Endothelial cell of umbilical vein (primary cell): ENCODE measurements around the gene MAPKAP1. TPM values are rescaled to one million over a fixed set of nuclear protein-coding genes. Genes with fewer than 3 reads are reported as not detected.

Experiments used
- BruUV-seq: library from RNA; stranded (reverse); fragments of 400-500 nt; replicated peaks from 2 replicates; lab custom pipeline; 2021; lab: Mats Ljungman, UMichigan
- CTCF ChIA-PET: fragments of 300-600, 350-600 bp; sonication (Branson Sonifier 250); formaldehyde crosslinking; loops from one replicate; lab custom pipeline; 2021; ENCODE audit warnings: antibody characterized with exemption, inconsistent platforms; lab: Charles Lee
- POLR2A ChIA-PET: fragments of 300-600, 350-600 bp; sonication (Branson Sonifier 250); formaldehyde crosslinking; loops from one replicate; lab custom pipeline; 2021; ENCODE audit warnings: antibody characterized with exemption, inconsistent platforms; lab: Charles Lee
- DNase-seq: peaks from one replicate; pipeline ENCODE4 v3.0.0-alpha.2; 2011; ENCODE audit warnings: low read depth, low spot score
- FAIRE-seq: peaks from 2 replicates; lab custom pipeline; 2011; peaks lifted over from hg19 to GRCh38; lab: Jason Lieb, UNC
- H2AFZ ChIP-seq: 2 replicates; pipeline ENCODE4 v1.6.0; 2012; ENCODE audit warnings: low read depth, low read length, control low read depth, inconsistent platforms
- H3K27ac ChIP-seq: 2 replicates; pipeline ENCODE4 v1.5.1; 2011; ENCODE audit warnings: low read depth, mild to moderate bottlenecking, control low read depth, low read length, moderate library complexity; ENCODE audit not compliant: insufficient read depth
- H3K27me3 ChIP-seq, 2 experiments: 2 replicates each; pipeline versions ENCODE4 v1.6.0 to v1.6.1; 2011; ENCODE audit warnings: low read length in 2 of 2, mixed read lengths in 1 of 2; ENCODE audit not compliant: control insufficient read depth in 2 of 2, insufficient read depth in 2 of 2
- H3K36me3 ChIP-seq, 2 experiments: 2 replicates in 1 of 2; 3 replicates in 1 of 2; pipeline ENCODE4 v1.5.1; 2011; ENCODE audit warnings: low read length in 2 of 2, mild to moderate bottlenecking in 1 of 2, moderate library complexity in 1 of 2; ENCODE audit not compliant: control insufficient read depth in 2 of 2, insufficient read depth in 2 of 2; ENCODE audit errors: extremely low read depth in 1 of 2
- H3K4me1 ChIP-seq: 3 replicates; pipeline ENCODE4 v1.5.1; 2011; ENCODE audit warnings: mild to moderate bottlenecking, low read length; ENCODE audit not compliant: control insufficient read depth, insufficient read depth; ENCODE audit errors: extremely low read depth
- H3K4me2 ChIP-seq: 2 replicates; pipeline ENCODE4 v1.6.1; 2011; ENCODE audit warnings: low read length, control low read depth, mixed read lengths; ENCODE audit not compliant: insufficient read depth
- H3K4me3 ChIP-seq, 3 experiments: fragments of 200-600 bp in 1 of 3; sonication (generic), shearing (Covaris generic) in 1 of 3; replicated peaks in 1 of 3; 2 replicates each; pipeline ENCODE4 v1.5.1; 2011 to 2016; ENCODE audit warnings: control low read depth in 3 of 3, low read length in 3 of 3, mild to moderate bottlenecking in 2 of 3, inconsistent platforms in 1 of 3, low read depth in 1 of 3, moderate library complexity in 1 of 3; ENCODE audit not compliant: insufficient read depth in 1 of 3
- H3K79me2 ChIP-seq: 2 replicates; pipeline ENCODE4 v1.6.0; 2012; ENCODE audit warnings: low read length, inconsistent platforms; ENCODE audit not compliant: control insufficient read depth, insufficient read depth
- H3K9ac ChIP-seq: replicated peaks from 2 replicates; pipeline ENCODE3; 2011; ENCODE audit warnings: low read length, control low read depth; ENCODE audit not compliant: insufficient read depth; ENCODE audit errors: extremely low read depth
- H3K9me1 ChIP-seq: replicated peaks from 3 replicates; pipeline ENCODE4 v1.6.0; 2011; ENCODE audit warnings: mild to moderate bottlenecking, low read length; ENCODE audit not compliant: control insufficient read depth, insufficient read depth; ENCODE audit errors: extremely low read depth
- H3K9me3 ChIP-seq: replicated peaks from 2 replicates; pipeline ENCODE4 v1.5.1; 2012; ENCODE audit warnings: low read length, inconsistent platforms; ENCODE audit not compliant: control insufficient read depth, insufficient read depth
- H4K20me1 ChIP-seq: replicated peaks from 2 replicates; pipeline ENCODE3; 2011; ENCODE audit warnings: mild to moderate bottlenecking, low read length; ENCODE audit not compliant: control insufficient read depth, insufficient read depth; ENCODE audit errors: extremely low read depth
- CTCF ChIP-seq, 2 donors: IDR thresholded peaks; 1 replicate in 1 of 2; 2 replicates in 1 of 2; pipeline ENCODE4 v1.5.1; 2011; ENCODE audit warnings: low read length in 2 of 2, mild to moderate bottlenecking in 2 of 2, moderate library complexity in 2 of 2, control low read depth in 1 of 2, inconsistent platforms in 1 of 2, low read depth in 1 of 2; ENCODE audit not compliant: insufficient read depth in 1 of 2; ENCODE audit errors: extremely low read depth in 1 of 2
- EZH2 ChIP-seq: IDR thresholded peaks from 2 replicates; pipeline ENCODE4 v1.6.1; 2012; ENCODE audit warnings: borderline replicate concordance, low read depth, mild to moderate bottlenecking, moderate library complexity, low read length, inconsistent platforms; ENCODE audit not compliant: severe bottlenecking
- FOS ChIP-seq: IDR thresholded peaks from 2 replicates; pipeline ENCODE4 v1.6.1; 2011; ENCODE audit warnings: mild to moderate bottlenecking, low read length, moderate library complexity, borderline replicate concordance; ENCODE audit not compliant: insufficient read depth
- GATA2 ChIP-seq: IDR thresholded peaks from 2 replicates; pipeline ENCODE4 v1.7.0; 2011; ENCODE audit warnings: low read depth, mild to moderate bottlenecking, moderate library complexity, mixed read lengths, low read length; ENCODE audit not compliant: insufficient read length, insufficient read depth
- JUN ChIP-seq: IDR thresholded peaks from 2 replicates; pipeline ENCODE4 v1.6.1; 2011; ENCODE audit warnings: borderline replicate concordance, low read depth; ENCODE audit not compliant: insufficient read length, insufficient read depth
- MYC ChIP-seq: IDR thresholded peaks from one replicate; pipeline ENCODE4 v1.6.1; 2011; ENCODE audit warnings: mild to moderate bottlenecking, low read depth, low read length
- POLR2AphosphoS5 ChIP-seq: IDR thresholded peaks from 2 replicates; pipeline ENCODE4 v1.6.1; 2012; ENCODE audit warnings: low read depth, mild to moderate bottlenecking, control low read depth, low read length, moderate library complexity; ENCODE audit not compliant: insufficient read depth
- dilution Hi-C: fragments of 300-500 bp; cut with MboI; formaldehyde crosslinking; loops from one replicate; pipeline ENCODE4 v1.15.0; 2019; ENCODE audit warnings: low sequenced_read_pairs; ENCODE audit not compliant: extremely low pct_ligation_motif_present
- intact Hi-C: fragments of 100-400 bp; cut with micrococcal nuclease; formaldehyde crosslinking; loops from one replicate; pipeline ENCODE4 v1.10.0; 2022
- polyA plus RNA-seq, 4 experiments: library from polyadenylated mRNA; depleted of rRNA in 3 of 4; stranded (reverse) in 3 of 4; unstranded in 1 of 4; fragments of >200 nt; gene quantifications; 2 replicates each; pipeline versions ENCODE4 v1.2.1 to v1.2.3, GENCODE V29; 2011 to 2012; ENCODE audit warnings: missing spikeins in 1 of 4
- total RNA-seq: library from RNA; stranded (reverse); gene quantifications from 2 replicates; pipeline ENCODE4 v1.2.3, GENCODE V29; 2021

Gene MAPKAP1
- total and polyA plus RNA-seq, 2 donors (not counting 3 experiments of a cell fraction or from before 2014, with no cell fraction given) = 61.9 to 99.1 TPM

GRCh38 chr9:125426926-125427325 is 280.1 kb downstream of the MAPKAP1 start:
- no peaks in the 10 kb centered on the region for H3K36me3 ChIP-seq
- H3K9ac ChIP-seq = no peak overlapping the region
- ChIA-PET CTCF (interaction anchor here (0.7 to 1.2 kb wide), 4 partner anchors 40 to 132 kb away, joined by 3 to 4 read pairs (median 3); no protein-coding TSS in a partner anchor), POLR2A (interaction anchor here (0.6 kb wide), 1 partner anchor 15 kb away, joined by 9 read pairs; no protein-coding TSS in a partner anchor)
- DNase-seq (no peak), FAIRE-seq (no peak)
- H3K4me2 ChIP-seq = no peak overlapping the region
- no peak overlapping the region for H3K4me3 ChIP-seq
- H3K4me1 ChIP-seq = no peaks in the 10 kb centered on the region
- H3K27ac ChIP-seq = no peak overlapping the region
- dilution Hi-C loops (no loop called here), intact Hi-C loops (loop anchor here (5.0 kb wide), 1 partner anchor 205 kb away; no protein-coding TSS in a partner anchor)
- no peaks in the 10 kb centered on the region for H3K27me3 ChIP-seq
- no peaks in the 10 kb centered on the region for H3K9me3 ChIP-seq
- H2AFZ ChIP-seq = no peak overlapping the region
- no peaks in the 10 kb centered on the region for H4K20me1 ChIP-seq
- H3K79me2 ChIP-seq = no peaks in the 10 kb centered on the region
- no peaks in the 10 kb centered on the region for H3K9me1 ChIP-seq
- no TSS peak for BruUV-seq
- TF ChIP-seq JUN (no peak), POLR2AphosphoS5 (no peak), MYC (no peak), GATA2 (no peak), CTCF (IDR thresholded peaks at IDR 0.05; ENCODE audit: extremely low read depth in 1 of 2, insufficient read depth in 1 of 2, low read depth in 1 of 2, low read length in 2 of 2) (no peak), FOS (no peak), EZH2 (no peak)
